A673 (cell line): ENCODE measurements around the gene SLC22A5. TPM values are rescaled to one million over a fixed set of nuclear protein-coding genes. Genes with fewer than 3 reads are reported as not detected.

Experiments
- BruUV-seq: library from RNA; stranded (reverse); fragments of 400-500 nt; replicated peaks from 2 replicates; lab custom pipeline; 2021; lab: Mats Ljungman, UMichigan
- CTCF ChIA-PET: fragments of 300-600 bp; sonication (Branson Sonifier 250); formaldehyde crosslinking; loops from one replicate; lab custom pipeline; 2022; ENCODE audit warnings: antibody characterized with exemption; lab: Charles Lee
- POLR2A ChIA-PET: fragments of 300-600 bp; sonication (Branson Sonifier 250); formaldehyde crosslinking; loops from one replicate; lab custom pipeline; 2022; ENCODE audit warnings: antibody characterized with exemption; ENCODE audit not compliant: low non-redundant PET; lab: Charles Lee
- DNase-seq: peaks from one replicate; pipeline ENCODE4 v3.0.0-alpha.2; 2015; ENCODE audit warnings: low spot score
- H3K27ac ChIP-seq: fragments of 200-600 bp; sonication (generic); 2 replicates; pipeline ENCODE4 v1.5.1; 2016; ENCODE audit warnings: mixed run types, low read depth, mild to moderate bottlenecking, mixed read lengths, antibody characterized with exemption, low read length; ENCODE audit not compliant: poor library complexity, severe bottlenecking
- H3K27me3 ChIP-seq: fragments of 200-600 bp; sonication (generic); replicated peaks from 2 replicates; pipeline ENCODE4 v1.6.1; 2017; ENCODE audit warnings: mixed run types, low read depth, mild to moderate bottlenecking, mixed read lengths, antibody characterized with exemption, low read length; ENCODE audit not compliant: insufficient read depth, poor library complexity
- H3K36me3 ChIP-seq: fragments of 200-600 bp; sonication (generic); 2 replicates; pipeline ENCODE4 v1.6.1; 2016; ENCODE audit warnings: mixed run types, mild to moderate bottlenecking, mixed read lengths, antibody characterized with exemption, low read length; ENCODE audit not compliant: insufficient read depth, poor library complexity, severe bottlenecking
- H3K4me1 ChIP-seq: fragments of 200-600 bp; sonication (generic); 2 replicates; pipeline ENCODE4 v1.6.1; 2017; ENCODE audit warnings: mixed run types, mild to moderate bottlenecking, mixed read lengths, antibody characterized with exemption, low read length; ENCODE audit not compliant: insufficient read depth, poor library complexity, severe bottlenecking
- H3K4me3 ChIP-seq: fragments of 200-600 bp; sonication (generic); 2 replicates; pipeline ENCODE4 v1.5.1; 2016; ENCODE audit warnings: low read depth, mixed run types, mild to moderate bottlenecking, mixed read lengths, low read length; ENCODE audit not compliant: poor library complexity, severe bottlenecking
- H3K9me3 ChIP-seq: fragments of 200-600 bp; sonication (generic); 2 replicates; pipeline ENCODE4 v1.6.1; 2016; ENCODE audit warnings: mixed run types, low read depth, mild to moderate bottlenecking, mixed read lengths, antibody characterized with exemption, low read length; ENCODE audit not compliant: poor library complexity, severe bottlenecking
- EZH2 ChIP-seq: fragments of 200-600 bp; sonication (generic); IDR thresholded peaks from 2 replicates; pipeline ENCODE4 v1.6.1; 2017; ENCODE audit warnings: borderline replicate concordance, low read depth, mild to moderate bottlenecking, mixed read lengths, antibody characterized with exemption, low read length; ENCODE audit not compliant: poor library complexity, severe bottlenecking
- intact Hi-C: fragments of 100-400 bp; cut with micrococcal nuclease; formaldehyde crosslinking; loops from one replicate; pipeline ENCODE4 v1.10.0; 2022; ENCODE audit not compliant: unreplicated experiment
- total RNA-seq: library from RNA; stranded (reverse); gene quantifications from 2 replicates; pipeline ENCODE4 v1.2.3, GENCODE V29; 2021
- TF ChIP-seq, protein P1 (sequence below): fragments of 300-800, 200-600 bp; sonication (generic); conservative IDR thresholded peaks from 2 replicates; pipeline ENCODE4 v1.5.1; 2017; ENCODE audit warnings: low read depth, mild to moderate bottlenecking, antibody characterized with exemption, low read length, moderate library complexity, mixed read lengths

Gene SLC22A5
- total RNA-seq, 1 experiment from 2014 or later = 3.0 TPM

DNA sequence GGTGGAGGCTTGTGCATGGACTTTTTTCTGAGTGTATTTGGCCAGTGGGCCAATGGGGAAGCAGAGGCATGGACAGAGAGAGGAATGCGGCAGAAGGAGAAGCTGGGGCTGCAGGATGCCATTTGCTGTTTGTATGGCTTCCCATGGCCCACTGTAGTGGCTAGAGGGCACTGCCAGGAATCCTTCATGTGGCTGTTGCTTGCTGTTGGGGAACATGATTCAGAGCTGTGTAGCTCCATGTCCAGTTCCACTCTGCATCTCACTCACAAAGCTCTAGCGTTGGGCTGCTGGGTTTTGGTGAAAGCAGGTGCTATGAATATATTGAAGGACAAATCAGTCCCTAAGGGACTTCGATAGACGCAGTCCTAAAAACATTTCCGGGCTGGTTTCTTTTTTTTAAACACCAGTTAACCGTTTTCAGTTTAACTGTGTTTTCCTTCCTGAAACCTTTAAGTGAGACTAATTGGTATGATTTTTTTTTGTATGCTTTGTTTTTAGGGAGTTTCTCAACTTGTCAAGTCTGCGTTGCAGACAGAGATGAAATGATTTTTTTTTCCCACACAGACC lies 51.3 kb downstream of the SLC22A5 start:
- Histone ChIP-seq H3K27ac (peak overlapping the region; percentile 60), H3K4me1 (peaks cover 38% of the 10 kb centered on the region), H3K9me3 (no peaks in the 10 kb centered on the region), H3K27me3 (no peaks in the 10 kb centered on the region), H3K36me3 (no peaks in the 10 kb centered on the region), H3K4me3 (no peak overlapping the region)
- BruUV-seq = no TSS peak
- ChIA-PET CTCF (interaction anchor here (1.0 to 1.2 kb wide), 3 partner anchors 43 to 79 kb away, joined by 3 to 5 read pairs (median 3); partner anchors contain the start of gene IRF1), POLR2A (interaction anchor here (0.7 kb wide), 1 partner anchor 148 kb away, joined by 3 read pairs; no protein-coding TSS in a partner anchor)
- no peak for TF ChIP-seq EZH2
- TF ChIP-seq, protein P1, sequence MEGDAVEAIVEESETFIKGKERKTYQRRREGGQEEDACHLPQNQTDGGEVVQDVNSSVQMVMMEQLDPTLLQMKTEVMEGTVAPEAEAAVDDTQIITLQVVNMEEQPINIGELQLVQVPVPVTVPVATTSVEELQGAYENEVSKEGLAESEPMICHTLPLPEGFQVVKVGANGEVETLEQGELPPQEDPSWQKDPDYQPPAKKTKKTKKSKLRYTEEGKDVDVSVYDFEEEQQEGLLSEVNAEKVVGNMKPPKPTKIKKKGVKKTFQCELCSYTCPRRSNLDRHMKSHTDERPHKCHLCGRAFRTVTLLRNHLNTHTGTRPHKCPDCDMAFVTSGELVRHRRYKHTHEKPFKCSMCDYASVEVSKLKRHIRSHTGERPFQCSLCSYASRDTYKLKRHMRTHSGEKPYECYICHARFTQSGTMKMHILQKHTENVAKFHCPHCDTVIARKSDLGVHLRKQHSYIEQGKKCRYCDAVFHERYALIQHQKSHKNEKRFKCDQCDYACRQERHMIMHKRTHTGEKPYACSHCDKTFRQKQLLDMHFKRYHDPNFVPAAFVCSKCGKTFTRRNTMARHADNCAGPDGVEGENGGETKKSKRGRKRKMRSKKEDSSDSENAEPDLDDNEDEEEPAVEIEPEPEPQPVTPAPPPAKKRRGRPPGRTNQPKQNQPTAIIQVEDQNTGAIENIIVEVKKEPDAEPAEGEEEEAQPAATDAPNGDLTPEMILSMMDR = no peak
- DNase-seq = peak; percentile 80
- intact Hi-C loops = loop anchor here (2.0 kb wide), 2 partner anchors 70 to 80 kb away; partner anchors contain the start of gene IRF1

DNA sequence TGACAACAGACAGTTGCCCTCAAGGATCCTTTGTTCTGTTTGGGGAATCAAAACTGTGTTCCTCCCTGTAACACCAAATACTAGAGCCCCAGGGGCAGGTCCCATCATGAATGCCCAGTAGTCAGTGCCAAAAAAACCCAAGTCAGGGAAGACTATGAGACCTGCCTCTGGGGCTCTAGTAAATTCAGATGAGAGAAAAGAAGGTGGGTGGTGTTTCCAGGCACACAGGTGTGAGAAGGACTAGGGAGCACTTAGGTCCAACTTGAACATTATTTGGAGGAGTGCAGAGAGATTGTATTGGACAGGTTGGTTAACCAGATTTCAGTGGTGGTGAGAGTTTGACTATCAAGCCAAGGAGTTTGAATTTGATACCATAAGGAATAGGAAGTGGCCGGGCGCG lies 52.0 kb downstream of the SLC22A5 start:
- DNase-seq = no peak
- Histone ChIP-seq H3K4me1 (peaks cover 40% of the 10 kb centered on the region), H3K4me3 (no peak overlapping the region), H3K27ac (peak overlapping the region; percentile 60), H3K27me3 (no peaks in the 10 kb centered on the region), H3K9me3 (no peaks in the 10 kb centered on the region), H3K36me3 (no peaks in the 10 kb centered on the region)
- intact Hi-C loops = loop anchor here (2.0 kb wide), 2 partner anchors 69 to 79 kb away; partner anchors contain the start of gene IRF1
- TF ChIP-seq, protein P1 = no peak
- no peak for TF ChIP-seq EZH2
- ChIA-PET POLR2A (no interaction called here), CTCF (interaction anchor here (1.2 kb wide), 1 partner anchor 69 kb away, joined by 3 read pairs; the partner anchor contains the start of gene IRF1)
- BruUV-seq = no TSS peak

- Histone ChIP-seq H3K27me3 (no peaks in the 10 kb centered on the region), H3K27ac (no peak overlapping the region), H3K4me1 (peaks cover 54% of the 10 kb centered on the region), H3K4me3 (no peak overlapping the region), H3K36me3 (no peaks in the 10 kb centered on the region), H3K9me3 (no peaks in the 10 kb centered on the region)
- ChIA-PET CTCF (no interaction called here), POLR2A (no interaction called here)
- TF ChIP-seq, protein P1 = no peak
- TF ChIP-seq EZH2 = no peak
- intact Hi-C loops = no loop called here
- no peak for DNase-seq
- BruUV-seq = no TSS peak
Measured at GRCh38 chr5:132422720-132423437, 53.4 kb downstream of the SLC22A5 start.
